HepG2 (cell line): ENCODE measurements around the gene PLXNB2. TPM values are rescaled to one million over a fixed set of nuclear protein-coding genes. Genes with fewer than 3 reads are reported as not detected.

Experiments used
- ATAC-seq: fragments of 200-7000 bp; cut with Tn5 transposase; 3 replicates; pipeline ENCODE4 v1.9.1; 2020; ENCODE audit warnings: mild to moderate bottlenecking, moderate library complexity
- BruUV-seq: library from RNA; stranded (reverse); fragments of 400-500 nt; replicated peaks from 2 replicates; lab custom pipeline; 2021; lab: Mats Ljungman, UMichigan
- CTCF ChIA-PET: fragments of 300-600 bp; formaldehyde crosslinking; extraction: SDS; loops from one replicate; lab custom pipeline; 2021; ENCODE audit warnings: low total read pairs, inconsistent platforms, low intra/inter-chr PET ratio; lab: Yijun Ruan, JAX
- POLR2A ChIA-PET: fragments of 350-600 bp; sonication (Branson Sonifier 250); formaldehyde crosslinking; loops from one replicate; lab custom pipeline; 2020; ENCODE audit warnings: antibody characterized with exemption, inconsistent platforms; lab: Yijun Ruan, JAX
- DNase-seq: peaks from one replicate; pipeline ENCODE4 v3.0.0-alpha.2; 2015; ENCODE audit warnings: low spot score
- FAIRE-seq: peaks from 3 replicates; lab custom pipeline; 2011; peaks lifted over from hg19 to GRCh38; lab: Jason Lieb, UNC
- H2AFZ ChIP-seq: one replicate; pipeline ENCODE4 v1.6.1; 2011; ENCODE audit warnings: low read length, inconsistent platforms
- H3K27ac ChIP-seq: fragments of 300-600 bp; 3 replicates; pipeline ENCODE4 v1.8.0; 2011; ENCODE audit warnings: mixed run types, mild to moderate bottlenecking, mixed read lengths, low read length, inconsistent platforms; ENCODE audit not compliant: insufficient read depth; ENCODE audit errors: extremely low read length
- H3K27me3 ChIP-seq, 2 experiments: fragments of 200-600 bp in 1 of 2; 2 replicates in 1 of 2; 3 replicates in 1 of 2; pipeline versions ENCODE4 v1.6.0 to v1.8.0; 2011; ENCODE audit warnings: low read length in 2 of 2, mild to moderate bottlenecking in 2 of 2, moderate library complexity in 2 of 2, inconsistent platforms in 1 of 2; ENCODE audit not compliant: insufficient read depth in 2 of 2, control insufficient read depth in 1 of 2
- H3K36me3 ChIP-seq, 2 experiments: fragments of 200-600 bp in 1 of 2; replicated peaks in 1 of 2; 2 replicates in 1 of 2; 3 replicates in 1 of 2; pipeline versions ENCODE4 v1.5.1 to v1.8.0; 2011; ENCODE audit warnings: low read length in 2 of 2, inconsistent platforms in 1 of 2; ENCODE audit not compliant: insufficient read depth in 2 of 2, control insufficient read depth in 1 of 2
- H3K4me1 ChIP-seq: 2 replicates; pipeline ENCODE4 v1.5.1; 2012; ENCODE audit warnings: low read length, inconsistent platforms; ENCODE audit not compliant: insufficient read depth
- H3K4me2 ChIP-seq: 2 replicates; pipeline ENCODE4 v1.6.0; 2011; ENCODE audit warnings: low read depth, low read length, inconsistent platforms
- H3K4me3 ChIP-seq, 3 experiments: fragments of 200-600 bp in 1 of 3; sonication (generic), shearing (Covaris generic) in 1 of 3; replicated peaks in 1 of 3; 2 replicates each; pipeline ENCODE4 v1.5.1; 2011 to 2016; ENCODE audit warnings: low read length in 3 of 3, inconsistent platforms in 2 of 3, low read depth in 2 of 3, mild to moderate bottlenecking in 2 of 3, control low read depth in 1 of 3, mixed read lengths in 1 of 3; ENCODE audit not compliant: insufficient read depth in 1 of 3
- H3K79me2 ChIP-seq: one replicate; pipeline ENCODE4 v1.6.1; 2011; ENCODE audit warnings: low read length, inconsistent platforms; ENCODE audit not compliant: insufficient read depth
- H3K9ac ChIP-seq: 2 replicates; pipeline ENCODE4 v1.6.0; 2011; ENCODE audit warnings: mild to moderate bottlenecking, low read depth, low read length, inconsistent platforms; ENCODE audit not compliant: insufficient read depth
- H3K9me3 ChIP-seq: 2 replicates; pipeline ENCODE4 v1.5.1; 2012; ENCODE audit warnings: mild to moderate bottlenecking, low read length
- H4K20me1 ChIP-seq: 2 replicates; pipeline ENCODE4 v1.6.0; 2011; ENCODE audit warnings: inconsistent platforms, mild to moderate bottlenecking, low read length, moderate library complexity; ENCODE audit not compliant: insufficient read depth
- FOXO1 ChIP-seq: sonication (generic); formaldehyde crosslinking; IDR thresholded peaks from 2 replicates; pipeline ENCODE4 v1.4.0; 2020; ENCODE audit warnings: missing genetic modification reagents
- KDM6A ChIP-seq: IDR thresholded peaks from 2 replicates; pipeline ENCODE4 v1.6.1; 2016; ENCODE audit warnings: low read depth
- TBX3 ChIP-seq: fragments of 450-650 bp; IDR thresholded peaks from 2 replicates; pipeline ENCODE4 v1.6.1; 2017; ENCODE audit warnings: antibody characterized with exemption, mild to moderate bottlenecking, inconsistent platforms, borderline replicate concordance
- ZKSCAN8 ChIP-seq: IDR thresholded peaks from 2 replicates; pipeline ENCODE4 v1.6.1; 2016; ENCODE audit warnings: borderline replicate concordance, missing genetic modification reagents, missing compliant biosample characterization
- ZNF264 ChIP-seq: sonication (generic); formaldehyde crosslinking; IDR thresholded peaks from 2 replicates; pipeline ENCODE4 v1.4.0; 2020; ENCODE audit warnings: missing genetic modification reagents
- ZNF350 ChIP-seq: sonication (generic); formaldehyde crosslinking; IDR thresholded peaks from 2 replicates; pipeline ENCODE4 v1.4.0; 2020; ENCODE audit warnings: mild to moderate bottlenecking, low read depth, missing genetic modification reagents, borderline replicate concordance
- ZNF850 ChIP-seq: sonication (generic); formaldehyde crosslinking; conservative IDR thresholded peaks from 2 replicates; pipeline ENCODE4 v1.9.0; 2021; ENCODE audit warnings: mild to moderate bottlenecking, missing genetic modification reagents
- WGBS: methylation state at CpG from one replicate; pipeline ENCODE4 v1.1.6; 2017; ENCODE audit warnings: low lambda C conversion rate; 5-methylcytosine and 5-hydroxymethylcytosine counted together
- in situ Hi-C: cut with HindIII; loops from 2 replicates; pipeline ENCODE4 v1.10.0; 2017; ENCODE audit warnings: low pct_unique_long_range_greater_than_20kb; ENCODE audit not compliant: extremely low pct_ligation_motif_present
- intact Hi-C: fragments of 100-400 bp; cut with micrococcal nuclease; formaldehyde crosslinking; loops from one replicate; pipeline ENCODE4 v1.10.0; 2022; ENCODE audit not compliant: unreplicated experiment
- polyA plus RNA-seq, 8 experiments: library from polyadenylated mRNA; depleted of rRNA in 3 of 8; stranded (reverse) in 7 of 8; unstranded in 1 of 8; fragments of >200 nt; fragmentation: Illumina TruSeq in 4 of 8; extraction: Trizol in 4 of 8; gene quantifications; 2 replicates each; pipeline versions ENCODE4 v1.2.1 to v1.2.3, GENCODE V29; 2011 to 2016; ENCODE audit warnings: low read depth in 4 of 8, missing spikeins in 1 of 8, mixed read lengths in 1 of 8; ENCODE audit not compliant: insufficient read depth in 1 of 8
- total RNA-seq, 5 experiments: library from RNA; depleted of rRNA; stranded (reverse); fragments of >200 nt; fragmentation: Illumina TruSeq; extraction: Trizol; gene quantifications; 2 replicates each; pipeline ENCODE4 v1.2.3, GENCODE V29; 2016; ENCODE audit warnings: low read depth in 1 of 5
- TF ChIP-seq, protein P1 (sequence below): sonication (generic); formaldehyde crosslinking; conservative IDR thresholded peaks from 2 replicates; pipeline ENCODE4 v1.5.0; 2020; ENCODE audit warnings: missing genetic modification reagents
- TF ChIP-seq, protein P2 (sequence below): sonication (generic); formaldehyde crosslinking; IDR thresholded peaks from 2 replicates; pipeline ENCODE4 v1.4.0; 2020; ENCODE audit warnings: mild to moderate bottlenecking, missing genetic modification reagents
- TF ChIP-seq, protein P3 (sequence below): sonication (generic); formaldehyde crosslinking; IDR thresholded peaks from 2 replicates; pipeline ENCODE4 v1.8.1; 2022; ENCODE audit warnings: low read depth, mild to moderate bottlenecking, missing genetic modification reagents

The PLXNB2 gene
- total and polyA plus RNA-seq, 2 of the 13 experiments (the other 11 are each of a cell fraction or from before 2014, with no cell fraction given): 32.6 to 68.9 TPM

DNA sequence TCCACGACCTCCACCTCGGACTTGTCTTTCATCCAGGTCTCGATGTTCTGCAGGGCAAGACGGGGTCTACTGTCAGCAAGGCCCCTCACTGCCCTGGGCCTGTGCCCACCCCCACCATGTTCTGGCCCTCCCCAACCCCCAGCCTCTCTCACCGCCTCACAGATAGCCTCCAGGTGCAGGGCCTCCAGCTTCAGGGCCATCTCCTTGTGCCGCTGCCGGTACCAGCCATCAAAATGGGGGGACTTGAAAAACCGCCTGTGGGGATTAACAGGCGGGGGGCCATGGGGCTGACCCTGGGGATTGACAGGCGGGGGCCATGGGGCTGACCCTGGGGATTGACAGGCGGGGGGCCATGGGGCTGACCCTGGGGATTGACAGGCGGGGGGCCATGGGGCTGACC is 4.9 kb upstream of the PLXNB2 start:
- no TSS peak for BruUV-seq
- WGBS: 95% methylated on average over 12 of the region's 12 CpGs
- Histone ChIP-seq H2AFZ (no peak overlapping the region), H3K4me1 (peaks cover 80% of the 10 kb centered on the region), H3K79me2 (no peaks in the 10 kb centered on the region), H3K4me3 (no peak overlapping the region), H3K27me3 (no peaks in the 10 kb centered on the region; a peak in 2 of 5 replicates), H3K9me3 (no peaks in the 10 kb centered on the region), H3K9ac (no peak overlapping the region), H3K4me2 (no peak overlapping the region), H3K27ac (no peak overlapping the region), H3K36me3 (no peaks in the 10 kb centered on the region), H4K20me1 (no peaks in the 10 kb centered on the region)
- ATAC-seq: no peak
- in situ Hi-C loops (no loop called here), intact Hi-C loops (no loop called here)
- CTCF ChIA-PET: no interaction called here
- POLR2A ChIA-PET: interaction anchor here (0.7 to 1.5 kb wide), 2 partner anchors 8 to 18 kb away, joined by 3 read pairs; no protein-coding TSS in a partner anchor
- TF ChIP-seq ZKSCAN8 (CRISPR knock-in tag) (no peak), KDM6A (CRISPR knock-in tag) (no peak), TBX3 (no peak), ZNF264 (no peak), ZNF350 (CRISPR knock-in tag) (no peak), ZNF850 (no peak), FOXO1 (CRISPR knock-in tag) (no peak)
- TF ChIP-seq, protein P1, sequence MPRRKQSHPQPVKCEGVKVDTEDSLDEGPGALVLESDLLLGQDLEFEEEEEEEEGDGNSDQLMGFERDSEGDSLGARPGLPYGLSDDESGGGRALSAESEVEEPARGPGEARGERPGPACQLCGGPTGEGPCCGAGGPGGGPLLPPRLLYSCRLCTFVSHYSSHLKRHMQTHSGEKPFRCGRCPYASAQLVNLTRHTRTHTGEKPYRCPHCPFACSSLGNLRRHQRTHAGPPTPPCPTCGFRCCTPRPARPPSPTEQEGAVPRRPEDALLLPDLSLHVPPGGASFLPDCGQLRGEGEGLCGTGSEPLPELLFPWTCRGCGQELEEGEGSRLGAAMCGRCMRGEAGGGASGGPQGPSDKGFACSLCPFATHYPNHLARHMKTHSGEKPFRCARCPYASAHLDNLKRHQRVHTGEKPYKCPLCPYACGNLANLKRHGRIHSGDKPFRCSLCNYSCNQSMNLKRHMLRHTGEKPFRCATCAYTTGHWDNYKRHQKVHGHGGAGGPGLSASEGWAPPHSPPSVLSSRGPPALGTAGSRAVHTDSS (CRISPR knock-in tag): no peak
- TF ChIP-seq, protein P2, sequence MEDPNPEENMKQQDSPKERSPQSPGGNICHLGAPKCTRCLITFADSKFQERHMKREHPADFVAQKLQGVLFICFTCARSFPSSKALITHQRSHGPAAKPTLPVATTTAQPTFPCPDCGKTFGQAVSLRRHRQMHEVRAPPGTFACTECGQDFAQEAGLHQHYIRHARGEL (CRISPR knock-in tag): no peak
- TF ChIP-seq, protein P3, sequence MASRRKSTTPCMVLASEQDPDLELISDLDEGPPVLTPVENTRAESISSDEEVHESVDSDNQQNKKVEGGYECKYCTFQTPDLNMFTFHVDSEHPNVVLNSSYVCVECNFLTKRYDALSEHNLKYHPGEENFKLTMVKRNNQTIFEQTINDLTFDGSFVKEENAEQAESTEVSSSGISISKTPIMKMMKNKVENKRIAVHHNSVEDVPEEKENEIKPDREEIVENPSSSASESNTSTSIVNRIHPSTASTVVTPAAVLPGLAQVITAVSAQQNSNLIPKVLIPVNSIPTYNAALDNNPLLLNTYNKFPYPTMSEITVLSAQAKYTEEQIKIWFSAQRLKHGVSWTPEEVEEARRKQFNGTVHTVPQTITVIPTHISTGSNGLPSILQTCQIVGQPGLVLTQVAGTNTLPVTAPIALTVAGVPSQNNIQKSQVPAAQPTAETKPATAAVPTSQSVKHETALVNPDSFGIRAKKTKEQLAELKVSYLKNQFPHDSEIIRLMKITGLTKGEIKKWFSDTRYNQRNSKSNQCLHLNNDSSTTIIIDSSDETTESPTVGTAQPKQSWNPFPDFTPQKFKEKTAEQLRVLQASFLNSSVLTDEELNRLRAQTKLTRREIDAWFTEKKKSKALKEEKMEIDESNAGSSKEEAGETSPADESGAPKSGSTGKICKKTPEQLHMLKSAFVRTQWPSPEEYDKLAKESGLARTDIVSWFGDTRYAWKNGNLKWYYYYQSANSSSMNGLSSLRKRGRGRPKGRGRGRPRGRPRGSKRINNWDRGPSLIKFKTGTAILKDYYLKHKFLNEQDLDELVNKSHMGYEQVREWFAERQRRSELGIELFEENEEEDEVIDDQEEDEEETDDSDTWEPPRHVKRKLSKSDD (CRISPR knock-in tag): no peak
- no peak for DNase-seq
- FAIRE-seq: no peak
